HT-29 (cell line): ENCODE data around the gene NDUFA6. TPM values are rescaled to one million over a fixed set of nuclear protein-coding genes. Genes with fewer than 3 reads are reported as not detected.
A peak's percentile ranks its signal among the peaks of the same experiment; 100 is the strongest.
"Not testable (repeated sequence)": the region's sequence is repeated elsewhere in the genome, so short reads cannot be mapped to it uniquely, and the experiment has no call there.

Source experiments
- DNase-seq: peaks from one replicate; pipeline ENCODE4 v3.0.0-alpha.2; 2015; ENCODE audit warnings: low spot score
- total RNA-seq: library from RNA; depleted of rRNA; stranded (reverse); fragments of >200 nt; shearing (Covaris generic); gene quantifications from 2 replicates; pipeline ENCODE4 v1.2.3, GENCODE V29; 2014

NDUFA6 gene
- total RNA-seq, 1 experiment from 2014 or later: 49.0 TPM

- DNase-seq: peak; percentile 35
Measured at GRCh38 chr22:42114721-42115120, 24.1 kb upstream of the NDUFA6 start.

- not testable (repeated sequence) for DNase-seq
Measured at GRCh38 chr22:42112793-42113192, 22.2 kb upstream of the NDUFA6 start.

- DNase-seq: no peak
Measured at GRCh38 chr22:42111798-42112197, 21.2 kb upstream of the NDUFA6 start.

GRCh38 chr22:42108848-42109247 is 18.3 kb upstream of the NDUFA6 start:
- no peak for DNase-seq

GRCh38 chr22:42104332-42104860 is 13.8 kb upstream of the NDUFA6 start:
- DNase-seq: not testable (repeated sequence)

GRCh38 chr22:42101199-42101598 is 10.6 kb upstream of the NDUFA6 start:
- DNase-seq: no peak

GRCh38 chr22:42091455-42091782 is 847 bp upstream of the NDUFA6 start:
- no peak for DNase-seq

GRCh38 chr22:42086051-42086450 is 4.5 kb downstream of the NDUFA6 start:
- DNase-seq: no peak

GRCh38 chr22:42084874-42085273 is 5.7 kb downstream of the NDUFA6 start:
- DNase-seq: no peak

GRCh38 chr22:42083119-42083518 is 7.5 kb downstream of the NDUFA6 start:
- no peak for DNase-seq

GRCh38 chr22:42080287-42080686 is 10.3 kb downstream of the NDUFA6 start:
- peak; percentile 39 for DNase-seq

- peak; percentile 93 for DNase-seq
Measured at GRCh38 chr22:42079319-42080251, 11.0 kb downstream of the NDUFA6 start, which contains the start of gene SMDT1. Gene SMDT1, plus strand, starts transcription at chr22:42079700. Its CDS starts 69 bp downstream, at chr22:42079769.

GRCh38 chr22:42078469-42079318 is 11.9 kb downstream of the NDUFA6 start:
- DNase-seq: no peak

GRCh38 chr22:42077486-42078125 is 13.0 kb downstream of the NDUFA6 start:
- no peak for DNase-seq

GRCh38 chr22:42076764-42077485 is 13.6 kb downstream of the NDUFA6 start:
- no peak for DNase-seq

GRCh38 chr22:42074846-42075676 is 15.5 kb downstream of the NDUFA6 start:
- DNase-seq: no peak

- peak; percentile 25 for DNase-seq
Measured at GRCh38 chr22:42074132-42074811, 16.3 kb downstream of the NDUFA6 start, which contains the start of gene PHETA2. Gene PHETA2, plus strand, starts transcription at chr22:42074248. Its CDS starts 3,046 bp downstream, at chr22:42077294.

- no peak for DNase-seq
Measured at GRCh38 chr22:42073621-42074041, 16.9 kb downstream of the NDUFA6 start.
